Stimulated activated memory B cell treated with anti-CD40 and anti-IgM and Interleukin-4, amounts not matched to agents 10 μg/mL and 1 μg/mL and 100 μg/mL, for 72 hours (primary cell): ENCODE measurements around the gene GPR176.

Source experiments
- ATAC-seq: fragments of 150-1000 bp; cut with Tn5 transposase; 2 replicates; pipeline ENCODE4 v1.10.0; 2021
- H3K27ac Mint-ChIP-seq: one replicate; pipeline ENCODE4 v1.8.0; 2022; ENCODE audit warnings: mild to moderate bottlenecking, mixed read lengths
- H3K27me3 Mint-ChIP-seq: one replicate; pipeline ENCODE4 v1.8.0; 2022; ENCODE audit warnings: mixed read lengths
- H3K36me3 Mint-ChIP-seq: one replicate; pipeline ENCODE4 v1.8.0; 2022; ENCODE audit warnings: mixed read lengths
- H3K4me1 Mint-ChIP-seq: one replicate; pipeline ENCODE4 v1.8.0; 2022; ENCODE audit warnings: mixed read lengths
- H3K4me3 Mint-ChIP-seq: one replicate; pipeline ENCODE4 v1.8.0; 2022; ENCODE audit warnings: mild to moderate bottlenecking, moderate library complexity, mixed read lengths
- H3K9me3 Mint-ChIP-seq: one replicate; pipeline ENCODE4 v1.8.0; 2022; ENCODE audit warnings: mixed read lengths

The GPR176 gene

DNA sequence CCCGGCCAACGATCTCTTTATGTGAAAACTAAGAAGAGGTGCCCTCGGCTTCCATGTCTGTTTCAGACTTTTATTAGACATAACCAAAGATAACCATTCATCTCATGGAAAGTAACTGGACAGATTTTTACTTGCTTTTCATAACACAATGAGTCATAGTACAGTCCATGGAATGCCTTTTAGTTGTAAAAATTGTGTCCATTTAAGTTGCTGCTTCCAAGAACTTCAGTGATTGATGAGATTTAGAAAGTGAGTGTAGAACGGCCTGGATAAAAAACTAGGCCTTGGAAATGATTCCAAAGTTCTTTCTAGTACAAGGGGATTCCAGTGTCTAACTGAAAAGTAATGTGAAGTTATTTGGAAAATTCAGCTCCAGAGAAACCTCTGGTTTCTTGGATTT, 24.7 kb upstream of the GPR176 start:
- ATAC-seq = no peak
- Mint-ChIP-seq H3K27me3 (no peaks in the 10 kb centered on the region), H3K4me1 (peaks cover 5% of the 10 kb centered on the region), H3K4me3 (no peak overlapping the region), H3K9me3 (no peaks in the 10 kb centered on the region), H3K27ac (no peak overlapping the region), H3K36me3 (peaks cover 61% of the 10 kb centered on the region)

DNA sequence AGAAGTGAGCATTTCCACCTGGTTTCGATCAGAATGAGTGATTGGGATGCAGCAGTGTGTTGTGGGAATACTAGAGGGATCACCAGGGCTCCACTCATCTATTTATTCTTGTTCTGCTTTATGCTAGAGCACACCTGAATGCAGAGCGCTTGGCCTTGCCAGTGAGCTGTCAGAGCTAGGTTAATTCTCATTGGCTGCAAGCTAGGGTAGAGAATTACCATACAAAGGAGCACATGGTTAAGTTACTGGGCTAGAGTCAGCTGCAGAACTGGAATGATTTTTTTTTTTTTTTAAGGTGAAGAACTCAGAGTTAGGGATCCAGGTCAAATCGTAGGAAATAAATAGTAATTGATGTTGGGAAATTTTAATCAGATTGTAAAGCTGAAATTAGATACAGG, 22.7 kb upstream of the GPR176 start:
- peaks cover 25% of the 10 kb centered on the region for H3K4me1 Mint-ChIP-seq
- no peaks in the 10 kb centered on the region for H3K27me3 Mint-ChIP-seq
- no peak for ATAC-seq
- no peak overlapping the region for H3K4me3 Mint-ChIP-seq
- peaks cover 70% of the 10 kb centered on the region for H3K36me3 Mint-ChIP-seq
- H3K27ac Mint-ChIP-seq = no peak overlapping the region
- H3K9me3 Mint-ChIP-seq = no peaks in the 10 kb centered on the region

DNA sequence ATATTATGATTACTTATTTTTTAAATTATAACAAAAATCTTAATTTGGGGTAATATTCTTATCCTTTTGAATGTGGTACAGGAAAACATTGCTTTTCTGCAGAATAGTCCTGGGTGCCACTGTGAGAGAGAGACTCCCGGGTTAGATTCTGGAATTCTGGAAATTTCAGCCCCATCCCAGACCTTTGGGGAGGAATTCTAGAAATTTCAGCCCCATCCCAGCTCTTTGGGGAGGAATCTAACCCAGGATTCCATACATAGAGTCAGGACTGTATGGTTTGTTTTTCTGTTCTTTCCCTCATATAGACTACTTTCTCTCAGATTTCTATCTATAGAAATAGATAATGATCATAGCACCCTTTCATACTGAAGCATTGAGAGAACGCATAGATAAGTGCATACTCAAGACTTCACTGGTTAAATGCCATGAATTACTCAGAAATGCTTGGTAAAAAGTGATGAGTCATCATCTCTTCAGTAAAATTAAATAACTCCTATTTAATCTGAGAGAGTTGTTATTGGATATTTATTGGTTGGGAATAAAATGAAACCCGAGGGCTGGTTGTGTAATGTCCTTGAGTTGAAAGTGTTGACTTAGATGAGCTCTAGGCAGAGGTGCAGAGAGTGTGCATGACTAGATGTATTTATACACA, 22.2 kb upstream of the GPR176 start:
- peaks cover 28% of the 10 kb centered on the region for H3K4me1 Mint-ChIP-seq
- no peak overlapping the region for H3K27ac Mint-ChIP-seq
- H3K27me3 Mint-ChIP-seq = no peaks in the 10 kb centered on the region
- H3K36me3 Mint-ChIP-seq = peaks cover 72% of the 10 kb centered on the region
- no peaks in the 10 kb centered on the region for H3K9me3 Mint-ChIP-seq
- ATAC-seq = no peak
- no peak overlapping the region for H3K4me3 Mint-ChIP-seq

DNA sequence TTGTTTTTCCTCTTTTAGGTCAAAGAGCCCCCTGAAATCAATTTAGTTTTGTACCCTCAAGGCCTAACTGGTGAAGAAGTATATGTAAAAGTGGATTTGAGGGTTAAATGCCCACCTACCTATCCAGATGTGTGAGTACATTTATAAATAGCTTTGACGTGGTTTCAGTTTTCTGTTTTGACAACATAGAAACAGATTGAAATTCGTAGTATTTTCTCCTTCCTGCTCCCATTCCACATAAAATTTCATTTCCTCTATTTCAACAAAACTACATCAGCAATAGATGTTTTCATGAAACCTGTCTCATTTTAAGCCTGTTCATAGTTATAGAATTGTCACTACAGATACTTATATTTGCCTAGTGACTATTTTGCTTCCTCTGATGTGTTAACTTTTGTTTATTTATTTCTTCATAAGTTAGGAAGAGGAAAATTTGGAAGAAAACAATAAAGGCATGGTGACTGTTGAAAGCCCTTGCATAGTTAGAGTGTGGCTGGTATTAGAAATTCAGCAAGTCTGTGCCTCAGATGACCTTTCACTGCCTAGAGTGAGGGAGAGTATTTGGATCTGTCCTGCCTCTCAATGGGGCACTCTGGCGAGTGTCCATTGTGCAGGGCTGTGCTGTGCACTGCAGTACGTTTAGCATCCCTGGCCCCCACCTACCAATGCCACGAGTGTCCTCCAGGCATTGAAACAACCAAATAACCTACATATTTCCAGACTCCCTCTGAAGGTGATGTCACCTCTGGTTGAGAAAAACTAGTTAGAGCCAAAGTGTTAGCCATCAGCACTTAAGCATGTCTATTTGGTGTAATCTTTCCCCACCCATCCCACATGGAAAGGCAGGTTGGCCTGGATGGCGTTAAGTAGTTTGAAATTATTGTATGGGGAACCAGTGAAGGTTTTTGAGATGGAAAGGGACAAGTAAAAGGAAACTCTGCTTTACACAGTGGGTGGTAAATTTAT, 19.7 kb upstream of the GPR176 start:
- Mint-ChIP-seq H3K4me1 (peaks cover 37% of the 10 kb centered on the region), H3K36me3 (peaks cover 63% of the 10 kb centered on the region), H3K4me3 (peak overlapping the region; percentile 11), H3K27ac (peak overlapping the region; percentile 80), H3K9me3 (no peaks in the 10 kb centered on the region), H3K27me3 (no peaks in the 10 kb centered on the region)
- peak; percentile 82 for ATAC-seq

DNA sequence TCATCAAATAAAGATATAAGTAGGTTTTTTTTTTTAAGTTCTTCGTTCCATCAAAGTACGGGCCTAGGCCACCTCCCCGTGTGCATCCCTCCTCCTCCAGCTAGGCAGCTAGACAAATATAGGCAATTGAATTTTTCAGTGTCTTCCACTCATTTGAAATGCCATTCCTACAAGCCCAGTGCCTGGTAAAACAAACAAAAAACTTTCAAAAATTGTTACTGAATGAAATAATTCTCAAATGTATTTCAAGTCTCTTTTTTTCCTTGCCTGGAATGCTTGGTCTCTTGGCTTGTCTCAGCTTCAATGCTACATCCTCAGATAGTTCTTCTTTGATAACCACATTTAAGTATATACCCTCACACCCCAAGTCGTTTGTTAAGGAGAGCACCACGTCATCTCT, 17.6 kb upstream of the GPR176 start:
- H3K4me1 Mint-ChIP-seq = peaks cover 55% of the 10 kb centered on the region
- peaks cover 44% of the 10 kb centered on the region for H3K36me3 Mint-ChIP-seq
- peak overlapping the region; percentile 80 for H3K27ac Mint-ChIP-seq
- no peaks in the 10 kb centered on the region for H3K9me3 Mint-ChIP-seq
- H3K27me3 Mint-ChIP-seq = peaks cover 4% of the 10 kb centered on the region
- no peak for ATAC-seq
- H3K4me3 Mint-ChIP-seq = peak overlapping the region; percentile 25

DNA sequence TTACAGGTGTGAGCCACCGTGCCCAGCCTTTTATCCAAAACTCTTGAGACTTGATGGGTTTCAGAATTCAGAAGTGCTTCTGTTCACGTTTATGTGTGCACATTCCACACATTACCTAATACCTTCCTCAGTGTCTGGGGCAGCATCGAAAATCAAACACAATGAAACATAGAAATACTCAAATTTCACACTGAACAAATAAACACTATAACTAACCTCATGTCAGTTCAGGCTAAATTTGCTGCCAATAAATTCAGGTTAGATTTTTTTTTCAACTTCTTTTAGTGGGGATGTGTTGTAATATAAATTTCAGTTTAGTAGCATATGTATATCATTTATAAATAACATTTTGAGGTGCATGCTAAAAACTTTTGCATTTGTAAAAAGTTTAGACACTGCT, 16.6 kb upstream of the GPR176 start:
- Mint-ChIP-seq H3K4me1 (peaks cover 58% of the 10 kb centered on the region), H3K9me3 (no peaks in the 10 kb centered on the region), H3K27ac (no peak overlapping the region), H3K27me3 (peaks cover 10% of the 10 kb centered on the region), H3K36me3 (peaks cover 39% of the 10 kb centered on the region), H3K4me3 (no peak overlapping the region)
- ATAC-seq = no peak

DNA sequence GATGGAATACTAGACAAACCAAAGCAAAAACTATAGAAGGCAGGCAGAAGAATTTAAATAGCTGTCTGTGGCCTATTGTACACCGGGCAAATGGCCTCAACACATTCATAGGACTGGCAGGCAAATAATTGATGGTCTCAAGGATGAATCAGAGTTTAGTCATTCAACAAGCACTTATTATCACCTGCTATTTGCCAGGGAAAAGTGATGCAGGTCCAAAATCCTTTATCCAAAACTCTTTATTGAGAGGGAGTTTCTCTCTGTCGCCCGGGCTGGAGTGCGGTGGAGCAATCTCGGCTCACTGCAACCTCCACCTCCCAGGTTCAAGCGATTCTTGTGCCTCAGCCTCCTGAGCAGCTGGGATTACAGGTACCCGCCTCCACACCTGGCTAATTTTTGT, 16.1 kb upstream of the GPR176 start:
- H3K9me3 Mint-ChIP-seq = no peaks in the 10 kb centered on the region
- no peak overlapping the region for H3K4me3 Mint-ChIP-seq
- H3K27me3 Mint-ChIP-seq = peaks cover 10% of the 10 kb centered on the region
- ATAC-seq = no peak
- H3K27ac Mint-ChIP-seq = no peak overlapping the region
- H3K4me1 Mint-ChIP-seq = peaks cover 58% of the 10 kb centered on the region
- H3K36me3 Mint-ChIP-seq = peaks cover 38% of the 10 kb centered on the region

DNA sequence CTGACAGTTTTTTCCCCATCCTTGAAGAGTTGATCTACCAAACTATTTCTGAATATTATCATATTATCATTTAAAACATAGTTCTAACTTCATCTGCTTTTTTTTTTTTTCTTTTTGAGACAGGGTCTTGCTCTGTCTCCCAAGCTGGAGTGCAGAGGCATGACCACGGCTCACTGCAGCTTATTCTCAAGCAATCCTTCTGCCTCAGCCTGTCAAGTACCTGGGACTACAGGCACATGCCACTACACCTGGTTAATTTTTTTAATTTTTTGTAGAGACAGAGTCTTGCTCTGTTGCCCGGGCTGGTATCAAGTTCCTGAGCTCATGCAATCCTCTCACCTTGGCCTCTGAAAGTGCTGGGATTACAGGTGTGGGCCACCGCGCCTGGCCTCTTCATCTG, 15.2 kb upstream of the GPR176 start:
- Mint-ChIP-seq H3K4me1 (peaks cover 58% of the 10 kb centered on the region), H3K9me3 (no peaks in the 10 kb centered on the region), H3K36me3 (peaks cover 32% of the 10 kb centered on the region), H3K27ac (no peak overlapping the region), H3K27me3 (peaks cover 14% of the 10 kb centered on the region), H3K4me3 (peak overlapping the region; percentile 27)
- ATAC-seq = no peak

DNA sequence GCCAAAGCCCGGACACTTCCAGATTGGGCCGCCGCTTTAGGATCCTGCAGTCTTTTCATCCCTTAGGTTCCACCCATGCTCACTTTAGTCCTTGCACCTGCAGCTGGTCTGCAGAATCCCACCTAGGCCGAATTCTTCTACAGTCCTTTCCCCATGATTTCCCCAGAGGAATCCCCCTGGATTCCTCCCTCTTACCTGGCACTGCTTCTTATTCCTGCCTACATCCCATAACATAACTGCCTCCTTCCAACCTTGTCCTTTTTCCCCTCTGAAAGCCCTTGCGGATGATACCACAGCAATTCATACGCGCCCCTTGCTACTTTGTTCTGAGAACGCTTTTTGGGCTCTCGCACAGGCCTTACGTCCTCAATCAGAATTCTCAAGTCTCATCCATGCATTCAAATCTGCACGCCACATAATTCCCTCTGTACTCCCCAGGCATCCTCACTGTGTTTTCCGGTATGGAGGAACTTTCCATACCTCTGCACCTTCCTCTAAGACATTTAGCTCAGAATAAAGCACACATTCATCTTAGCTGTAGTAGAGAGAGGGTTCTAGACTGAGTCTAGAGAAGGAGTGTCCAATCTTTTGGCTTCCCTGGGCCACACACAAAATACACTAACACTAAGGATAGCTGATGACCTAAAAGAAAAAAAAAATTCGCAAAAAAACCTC, 14.5 kb upstream of the GPR176 start:
- Mint-ChIP-seq H3K9me3 (no peaks in the 10 kb centered on the region), H3K36me3 (peaks cover 25% of the 10 kb centered on the region), H3K27me3 (peaks cover 19% of the 10 kb centered on the region), H3K4me3 (peak overlapping the region; percentile 88), H3K4me1 (peaks cover 51% of the 10 kb centered on the region), H3K27ac (peak overlapping the region; percentile 83)
- no peak for ATAC-seq

DNA sequence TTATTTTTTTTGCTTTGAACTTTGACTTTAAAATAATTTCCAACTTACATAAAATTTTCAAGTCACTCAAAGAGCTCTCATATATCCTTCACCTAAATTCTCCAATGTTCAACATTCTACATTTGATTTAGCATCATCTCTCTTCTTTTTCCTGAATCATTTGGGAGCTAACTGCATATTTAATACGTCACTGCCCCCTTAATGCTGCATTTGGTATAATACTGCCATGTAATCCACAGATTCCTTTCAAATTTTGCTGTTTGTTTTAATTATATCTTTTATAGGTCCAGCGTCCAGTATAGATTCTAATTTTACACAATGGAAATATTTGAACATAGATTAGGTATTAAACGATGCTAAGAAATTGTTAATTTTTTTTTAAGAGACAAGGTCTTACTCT, 11.5 kb upstream of the GPR176 start:
- Mint-ChIP-seq H3K4me1 (peaks cover 30% of the 10 kb centered on the region), H3K36me3 (peaks cover 9% of the 10 kb centered on the region), H3K27me3 (peaks cover 19% of the 10 kb centered on the region), H3K27ac (no peak overlapping the region), H3K4me3 (no peak overlapping the region), H3K9me3 (no peaks in the 10 kb centered on the region)
- no peak for ATAC-seq

DNA sequence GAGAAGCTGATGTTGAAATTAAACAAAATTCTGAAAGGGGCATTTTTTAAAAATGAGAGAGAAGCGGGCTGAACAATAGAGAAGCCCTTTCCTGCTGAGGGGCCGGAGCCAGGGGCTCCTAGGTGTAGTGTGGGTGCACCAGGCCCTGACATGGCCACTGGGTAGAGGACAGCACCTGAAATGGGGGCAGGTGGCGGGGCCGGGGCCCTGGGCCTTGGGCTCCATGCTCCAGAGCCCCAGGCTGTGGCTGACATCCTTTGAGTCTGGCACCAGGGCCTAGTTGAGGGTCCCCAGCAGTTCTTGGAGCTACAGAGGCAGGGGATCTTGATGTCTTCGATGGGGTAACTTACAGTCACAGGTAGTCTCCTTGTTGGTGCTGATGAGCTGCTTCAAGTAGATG, 6.5 kb upstream of the GPR176 start:
- ATAC-seq = no peak
- Mint-ChIP-seq H3K4me1 (peaks cover 16% of the 10 kb centered on the region), H3K27ac (no peak overlapping the region), H3K27me3 (peaks cover 9% of the 10 kb centered on the region), H3K9me3 (no peaks in the 10 kb centered on the region), H3K4me3 (no peak overlapping the region), H3K36me3 (no peaks in the 10 kb centered on the region)

DNA sequence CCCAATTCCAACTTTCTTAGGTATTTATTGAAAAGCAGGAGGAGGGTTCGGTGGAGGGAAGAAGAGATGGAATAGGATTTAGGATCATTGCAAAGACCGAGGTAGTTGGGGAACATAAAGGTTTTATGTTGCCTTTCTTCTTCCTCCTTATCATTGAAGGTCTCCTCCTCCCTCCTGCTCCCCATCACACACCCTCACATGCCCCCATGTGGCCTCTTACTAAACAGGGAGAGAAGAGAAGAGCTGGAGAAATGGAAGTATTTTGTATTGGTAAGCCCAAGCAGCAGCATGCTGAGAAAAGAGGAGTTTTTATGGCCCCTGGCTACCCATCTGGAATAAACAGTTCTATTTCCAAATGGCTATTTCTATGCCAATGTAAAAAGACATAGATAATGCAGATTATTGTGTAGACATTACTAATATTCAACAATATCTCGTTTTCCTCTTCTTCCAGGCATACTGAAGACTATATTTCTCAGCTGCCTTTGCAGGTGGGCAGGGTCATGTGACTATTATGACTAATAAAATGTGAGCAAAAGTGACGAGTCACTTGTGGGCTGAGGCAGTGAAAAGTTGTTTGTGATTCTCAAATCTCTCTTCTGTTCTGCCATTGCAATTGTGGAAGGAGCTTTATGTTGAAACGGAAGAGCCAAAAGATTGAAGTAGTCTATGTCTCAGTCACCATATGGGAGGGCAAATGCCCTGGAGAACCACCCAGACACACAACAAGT, 5.2 kb upstream of the GPR176 start:
- peaks cover 23% of the 10 kb centered on the region for H3K4me1 Mint-ChIP-seq
- no peaks in the 10 kb centered on the region for H3K36me3 Mint-ChIP-seq
- no peak for ATAC-seq
- peak overlapping the region; percentile 48 for H3K27ac Mint-ChIP-seq
- H3K27me3 Mint-ChIP-seq = peaks cover 6% of the 10 kb centered on the region
- no peaks in the 10 kb centered on the region for H3K9me3 Mint-ChIP-seq
- H3K4me3 Mint-ChIP-seq = no peak overlapping the region

DNA sequence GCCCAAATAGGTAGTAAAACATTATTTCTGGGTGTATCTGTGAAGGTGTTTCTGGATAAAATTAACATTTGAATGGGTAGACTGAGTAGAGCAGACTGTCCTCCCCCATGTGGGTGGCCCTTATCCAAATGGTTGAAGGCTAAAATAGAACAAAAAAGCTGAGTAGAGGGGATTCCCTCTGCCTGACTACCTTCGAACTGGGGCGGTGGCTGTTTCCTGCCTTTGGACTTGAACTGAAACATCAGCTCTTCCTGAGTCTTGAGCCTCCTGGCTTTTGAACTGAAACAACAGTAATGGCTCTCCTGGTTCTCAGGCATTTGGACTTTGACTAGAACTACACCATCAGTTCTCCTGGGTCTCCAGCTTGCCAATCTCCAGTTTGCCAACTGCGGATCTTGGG, 4.4 kb upstream of the GPR176 start:
- Mint-ChIP-seq H3K27me3 (no peaks in the 10 kb centered on the region), H3K9me3 (no peaks in the 10 kb centered on the region), H3K4me1 (peaks cover 23% of the 10 kb centered on the region), H3K27ac (no peak overlapping the region), H3K36me3 (no peaks in the 10 kb centered on the region), H3K4me3 (no peak overlapping the region)
- no peak for ATAC-seq

DNA sequence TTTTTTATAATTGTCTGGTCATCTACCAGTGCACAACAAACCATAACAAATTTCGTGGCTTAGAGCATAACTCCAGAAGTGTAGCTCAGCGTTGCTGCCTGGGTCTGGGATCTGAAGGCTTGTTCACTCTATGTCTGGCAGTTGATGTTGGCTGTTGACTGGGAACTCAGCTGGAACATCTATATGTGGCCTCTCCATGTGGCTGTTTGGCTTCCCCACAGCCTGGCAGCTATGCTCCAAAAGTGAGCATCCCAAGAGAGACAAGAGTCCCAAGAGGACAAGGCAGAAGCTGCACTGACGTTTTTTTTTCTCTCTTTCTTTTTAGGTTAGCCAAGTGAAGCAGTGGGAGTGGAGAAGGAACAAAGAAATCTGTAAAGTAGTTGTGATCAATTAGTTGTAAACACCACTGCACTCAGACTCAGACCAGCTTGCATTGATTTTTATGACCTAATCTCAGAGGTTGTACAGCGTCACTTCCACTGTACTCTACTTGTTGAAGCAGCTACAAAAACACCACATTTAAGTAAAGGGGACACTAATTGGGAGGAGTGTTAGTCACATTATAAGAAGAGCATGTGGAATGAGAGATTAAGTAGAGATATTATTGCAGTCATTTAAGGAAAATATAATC, 2.5 kb upstream of the GPR176 start:
- Mint-ChIP-seq H3K4me1 (peaks cover 33% of the 10 kb centered on the region), H3K36me3 (no peaks in the 10 kb centered on the region), H3K27me3 (peaks cover 17% of the 10 kb centered on the region), H3K27ac (peak overlapping the region; percentile 22), H3K4me3 (no peak overlapping the region), H3K9me3 (no peaks in the 10 kb centered on the region)
- ATAC-seq = no peak

DNA sequence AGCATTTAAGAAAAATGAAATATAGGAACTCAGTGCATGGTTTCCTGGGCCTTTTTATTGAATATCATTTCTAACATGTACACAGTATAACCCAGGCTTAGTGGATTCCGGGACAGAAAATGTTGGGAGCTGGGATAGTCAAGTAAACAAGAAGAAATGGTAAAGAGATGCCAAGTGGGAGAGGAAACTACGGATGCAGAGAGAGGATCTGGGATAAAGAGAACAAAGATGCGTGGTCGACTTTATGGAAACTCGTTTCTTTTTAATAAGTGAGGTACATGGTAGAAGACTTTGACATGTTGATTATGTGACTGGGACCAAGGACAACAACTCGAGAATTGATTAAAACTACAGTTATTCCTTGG, 1.2 kb upstream of the GPR176 start:
- H3K4me1 Mint-ChIP-seq = peaks cover 33% of the 10 kb centered on the region
- no peaks in the 10 kb centered on the region for H3K9me3 Mint-ChIP-seq
- no peak for ATAC-seq
- H3K4me3 Mint-ChIP-seq = peak overlapping the region; percentile 85
- peaks cover 27% of the 10 kb centered on the region for H3K27me3 Mint-ChIP-seq
- peak overlapping the region; percentile 74 for H3K27ac Mint-ChIP-seq
- no peaks in the 10 kb centered on the region for H3K36me3 Mint-ChIP-seq
